ENCODE measurements around the gene NOVA2.

The NOVA2 gene

DNA sequence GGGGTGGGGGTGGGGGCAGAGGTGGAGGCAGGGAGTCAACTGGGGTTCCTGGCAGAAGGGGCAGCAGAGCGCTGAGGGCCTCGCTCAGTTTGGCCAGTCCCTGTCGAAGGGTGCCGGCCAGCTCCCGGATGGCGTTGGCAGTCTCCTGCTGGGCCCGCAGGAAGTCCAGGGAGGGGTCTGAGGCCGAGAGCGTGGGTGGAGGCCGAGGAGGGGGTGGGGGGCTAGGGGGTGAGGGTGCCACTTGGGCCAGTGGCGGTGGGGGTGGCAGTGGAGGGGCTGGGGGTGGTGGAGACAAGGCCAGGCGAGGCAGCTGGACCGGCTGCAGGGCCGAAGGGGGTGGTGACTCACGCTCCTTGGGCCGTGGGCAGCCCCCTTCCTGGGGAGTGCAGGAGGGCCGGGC is 82.8 kb downstream of the NOVA2 start:
- no peak overlapping the region for H3K4me3 ChIP-seq (replicated peaks; ENCODE audit: low read depth, low read length)
- DNase-seq (ENCODE audit: extremely low read depth, insufficient read length), result no peak
- H3K36me3 ChIP-seq (ENCODE audit: control insufficient read depth, insufficient read depth, low read length), result peaks cover 2% of the 10 kb centered on the region
- TF ChIP-seq CTCF (IDR thresholded peaks at IDR 0.05; ENCODE audit: insufficient read depth, low read length, poor library complexity, severe bottlenecking), result no peak
- H3K27me3 ChIP-seq (replicated peaks; ENCODE audit: control insufficient read depth, insufficient read depth, low read length), result no peaks in the 10 kb centered on the region

DNA sequence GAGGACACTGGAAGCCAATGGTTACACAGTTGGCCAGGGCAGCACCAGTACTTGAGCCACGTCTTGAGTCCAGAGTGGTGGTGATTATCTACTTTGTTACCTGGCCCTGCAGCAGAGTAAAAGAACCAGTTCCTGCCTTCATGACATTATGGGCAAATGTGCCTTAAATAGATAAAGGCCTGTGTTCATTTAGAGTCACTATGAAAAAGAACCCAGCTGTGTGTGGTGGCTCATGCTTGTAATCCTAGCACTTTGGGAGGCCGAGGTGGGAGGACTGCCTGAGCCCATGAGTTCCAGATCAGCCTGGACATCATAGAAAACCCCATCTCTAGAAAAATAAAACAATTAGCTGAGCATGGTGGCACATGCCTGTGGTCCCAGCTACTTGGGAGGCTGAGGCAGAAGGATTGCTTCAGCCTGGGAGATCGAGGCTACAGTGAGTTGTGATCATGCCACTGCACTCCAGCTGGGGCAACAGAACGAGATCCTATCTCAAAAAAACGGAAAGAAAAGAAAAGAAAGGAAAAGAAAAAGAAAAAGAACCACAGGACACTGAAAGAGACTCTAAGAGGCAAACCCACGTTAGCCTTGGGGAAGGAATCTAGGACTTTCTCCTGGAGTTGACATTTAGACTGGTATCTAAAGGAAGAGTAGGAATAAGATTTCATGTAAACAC is 84.3 kb downstream of the NOVA2 start:
- Histone ChIP-seq H3K36me3 (ENCODE audit: control insufficient read depth, insufficient read depth, low read length) (no peaks in the 10 kb centered on the region; the same call in 1 of the 2 replicates), H3K4me3 (replicated peaks; ENCODE audit: low read depth, low read length) (no peak overlapping the region), H3K27me3 (replicated peaks; ENCODE audit: control insufficient read depth, insufficient read depth, low read length) (no peaks in the 10 kb centered on the region)
- TF ChIP-seq CTCF (IDR thresholded peaks at IDR 0.05; ENCODE audit: insufficient read depth, low read length, poor library complexity, severe bottlenecking), result no peak
- DNase-seq (ENCODE audit: extremely low read depth, insufficient read length), result no peak

DNA sequence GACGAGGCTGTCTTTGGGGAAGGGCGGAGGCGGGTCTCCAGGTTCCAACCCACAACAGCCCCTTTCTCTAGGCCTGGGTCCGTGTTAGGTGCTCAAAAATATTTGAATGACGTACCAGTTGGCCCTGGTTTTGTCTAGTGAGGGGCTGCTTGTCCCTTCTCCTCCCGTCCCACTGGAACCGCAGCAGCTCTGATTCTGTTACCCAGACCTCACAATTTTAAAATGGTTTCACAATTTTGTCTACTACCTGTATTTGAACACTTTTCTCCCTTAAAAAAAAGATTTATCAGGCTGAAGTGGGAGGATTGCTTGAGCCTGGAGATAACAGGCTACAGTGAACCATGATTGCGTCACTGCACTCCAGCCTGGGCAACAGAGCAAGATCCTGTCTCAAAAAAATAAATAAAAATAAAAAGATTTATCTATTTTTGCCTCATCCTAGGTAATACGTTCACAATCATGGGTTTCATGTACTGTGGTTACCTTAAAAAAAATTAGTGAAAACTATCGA is 86.4 kb downstream of the NOVA2 start:
- no peaks in the 10 kb centered on the region for H3K27me3 ChIP-seq (replicated peaks; ENCODE audit: control insufficient read depth, insufficient read depth, low read length)
- peak overlapping the region; percentile 83 for H3K4me3 ChIP-seq (replicated peaks; ENCODE audit: low read depth, low read length)
- no peak for TF ChIP-seq CTCF (IDR thresholded peaks at IDR 0.05; ENCODE audit: insufficient read depth, low read length, poor library complexity, severe bottlenecking)
- H3K36me3 ChIP-seq (ENCODE audit: control insufficient read depth, insufficient read depth, low read length), result no peaks in the 10 kb centered on the region; the same call in 1 of the 2 replicates
- no peak for DNase-seq (ENCODE audit: extremely low read depth, insufficient read length)

GRCh38 chr19:45886427-45887199 is 87.1 kb downstream of the NOVA2 start:
- DNase-seq (ENCODE audit: extremely low read depth, insufficient read length), result peak; percentile 89
- Histone ChIP-seq H3K36me3 (ENCODE audit: control insufficient read depth, insufficient read depth, low read length) (no peaks in the 10 kb centered on the region; the same call in 1 of the 2 replicates), H3K27me3 (replicated peaks; ENCODE audit: control insufficient read depth, insufficient read depth, low read length) (no peaks in the 10 kb centered on the region), H3K4me3 (replicated peaks; ENCODE audit: low read depth, low read length) (peak overlapping the region; percentile 83)
- TF ChIP-seq CTCF (IDR thresholded peaks at IDR 0.05; ENCODE audit: insufficient read depth, low read length, poor library complexity, severe bottlenecking), result no peak

DNA sequence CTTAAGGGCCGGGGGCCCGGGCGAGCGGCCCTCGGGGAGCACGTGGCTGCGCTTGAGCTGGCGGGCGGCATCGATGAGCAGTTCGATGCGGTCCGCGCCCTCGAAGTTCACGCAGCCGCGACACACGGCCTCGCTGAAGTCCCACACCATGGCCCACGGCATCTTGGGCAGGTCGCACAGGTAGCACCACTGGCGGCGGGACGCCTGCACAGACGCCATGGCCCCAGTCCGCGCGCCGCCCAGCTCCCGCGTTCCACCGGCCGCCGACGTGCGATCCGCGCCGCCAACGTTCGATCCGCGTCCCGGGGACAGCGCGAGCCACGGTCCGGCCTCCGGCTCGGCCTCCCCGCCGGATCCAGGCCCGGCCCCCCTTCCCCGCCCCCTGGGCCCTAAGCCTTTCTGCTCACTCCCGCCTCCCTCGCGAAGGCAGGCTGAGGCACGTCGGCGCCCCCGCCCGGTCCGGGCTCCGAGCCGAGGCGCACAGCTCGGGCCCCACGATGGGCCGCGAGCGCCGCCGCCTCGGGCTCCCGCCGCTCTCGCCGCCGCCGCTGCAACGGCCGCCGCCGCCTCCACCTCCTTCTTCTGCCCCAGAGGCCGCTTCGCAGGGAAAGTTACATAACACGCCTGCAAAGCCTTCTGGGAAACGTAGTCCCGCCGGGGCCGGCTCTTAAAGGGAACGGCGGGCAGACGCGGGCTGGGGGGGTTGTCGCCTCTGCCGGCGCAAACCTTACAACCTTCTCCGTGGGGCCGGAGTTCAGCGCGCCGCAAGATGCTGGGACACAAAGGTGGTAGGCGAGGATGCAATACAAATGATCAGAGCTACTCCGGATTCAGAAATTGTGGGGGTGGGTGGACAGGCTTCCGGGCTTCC is 87.9 kb downstream of the NOVA2 start, which contains the start of gene IRF2BP1:
IRF2BP1 (minus strand) TSS at position 586 of the 871 bp plus-strand sequence; CDS start at position 219, 367 bp downstream.
- H3K36me3 ChIP-seq (ENCODE audit: control insufficient read depth, insufficient read depth, low read length), result no peaks in the 10 kb centered on the region; the same call in 1 of the 2 replicates
- TF ChIP-seq CTCF (IDR thresholded peaks at IDR 0.05; ENCODE audit: insufficient read depth, low read length, poor library complexity, severe bottlenecking), result no peak
- DNase-seq (ENCODE audit: extremely low read depth, insufficient read length), result peak; percentile 90
- peak within 1 kb of the TSS; percentile 83 for H3K4me3 ChIP-seq (replicated peaks; ENCODE audit: low read depth, low read length)
- no peaks in the 10 kb centered on the region for H3K27me3 ChIP-seq (replicated peaks; ENCODE audit: control insufficient read depth, insufficient read depth, low read length)
